22Rv1 (cell line): ENCODE data around the gene MEDAG.

Experiments used
- CTCF ChIP-seq: fragments of 450-650 bp; IDR thresholded peaks from 2 replicates; pipeline ENCODE4 v1.5.1; 2017; ENCODE audit warnings: mild to moderate bottlenecking
- ZFX ChIP-seq: fragments of 450-650 bp; IDR thresholded peaks from 2 replicates; pipeline ENCODE4 v1.6.1; 2017; ENCODE audit warnings: antibody characterized with exemption, borderline replicate concordance

DNA sequence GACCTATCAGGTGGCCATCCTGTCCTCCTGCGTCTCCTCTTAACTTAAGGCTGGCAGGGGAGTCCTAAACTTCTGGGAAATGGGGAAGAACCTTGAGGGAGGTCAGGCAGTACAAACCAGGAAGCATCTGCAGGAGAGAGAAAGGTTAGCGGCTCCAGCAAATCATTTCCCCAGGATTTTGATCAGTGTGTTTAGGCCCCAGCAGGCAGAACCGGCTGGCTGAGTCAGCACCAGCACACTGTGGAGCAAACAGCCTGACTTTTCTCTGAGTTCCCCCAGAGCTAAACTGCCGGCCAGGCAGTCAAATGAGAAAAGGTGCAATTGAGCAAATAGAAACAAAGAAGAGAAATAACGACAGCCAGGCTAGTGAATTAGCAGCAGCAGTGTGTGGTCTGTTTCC lies 46.7 kb upstream of the MEDAG start:
- no peak for TF ChIP-seq CTCF
- TF ChIP-seq ZFX = no peak
